DOHH2 (cell line): ENCODE results near the gene JHY.
"Not testable (repeated sequence)": the region's sequence is repeated elsewhere in the genome, so short reads cannot be mapped to it uniquely, and the experiment has no call there.

ENCODE experiments used
- H3F3A ChIP-seq: fragments of 200-600 bp; sonication (generic), shearing (Covaris generic); 2 replicates; pipeline ENCODE4 v1.6.0; 2016; ENCODE audit warnings: antibody characterized with exemption, mild to moderate bottlenecking; ENCODE audit not compliant: control insufficient read depth, insufficient read depth
- H3K27ac ChIP-seq: fragments of 200-600 bp; sonication (generic); 2 replicates; pipeline ENCODE4 v1.5.1; 2014; ENCODE audit warnings: low read depth, mild to moderate bottlenecking, low read length, moderate library complexity
- H3K27me3 ChIP-seq: fragments of 200-600 bp; sonication (generic); 2 replicates; pipeline ENCODE4 v1.6.1; 2014; ENCODE audit warnings: mild to moderate bottlenecking, low read length, mixed read lengths; ENCODE audit not compliant: control insufficient read depth
- H3K36me3 ChIP-seq: fragments of 200-600 bp; sonication (generic); 2 replicates; pipeline ENCODE4 v1.6.1; 2014; ENCODE audit warnings: mild to moderate bottlenecking, low read length, moderate library complexity, mixed read lengths; ENCODE audit not compliant: control insufficient read depth
- H3K4me1 ChIP-seq: fragments of 200-600 bp; sonication (generic); 2 replicates; pipeline ENCODE4 v1.6.1; 2014; ENCODE audit warnings: mild to moderate bottlenecking, low read length, mixed read lengths; ENCODE audit not compliant: control insufficient read depth
- H3K4me2 ChIP-seq: fragments of 200-600 bp; sonication (generic); 2 replicates; pipeline ENCODE4 v1.6.0; 2014; ENCODE audit warnings: mild to moderate bottlenecking, low read length, moderate library complexity
- H3K4me3 ChIP-seq: fragments of 200-600 bp; sonication (generic); 2 replicates; pipeline ENCODE4 v1.5.1; 2014; ENCODE audit warnings: mild to moderate bottlenecking, low read length, mixed read lengths
- H3K79me2 ChIP-seq: fragments of 200-600 bp; sonication (generic); 2 replicates; pipeline ENCODE4 v1.6.1; 2014; ENCODE audit warnings: mild to moderate bottlenecking, low read length, mixed read lengths; ENCODE audit not compliant: control insufficient read depth
- H3K9me2 ChIP-seq: fragments of 200-600 bp; sonication (generic); replicated peaks from 2 replicates; pipeline ENCODE4 v1.6.1; 2014; ENCODE audit warnings: mild to moderate bottlenecking, low read length, mixed read lengths; ENCODE audit not compliant: control insufficient read depth
- H3K9me3 ChIP-seq: fragments of 200-600 bp; sonication (generic); 2 replicates; pipeline ENCODE4 v1.6.1; 2014; ENCODE audit warnings: antibody characterized with exemption, low read length, mixed read lengths; ENCODE audit not compliant: control insufficient read depth, insufficient read depth
- H4K20me1 ChIP-seq: fragments of 200-600 bp; sonication (generic); 2 replicates; pipeline ENCODE4 v1.6.0; 2014; ENCODE audit warnings: low read depth, mild to moderate bottlenecking, antibody characterized with exemption, low read length, moderate library complexity; ENCODE audit not compliant: control insufficient read depth, insufficient read depth
- EZH2phosphoT487 ChIP-seq: fragments of 200-600 bp; sonication (generic); IDR thresholded peaks from 2 replicates; pipeline ENCODE4 v1.6.1; 2017; ENCODE audit warnings: borderline replicate concordance, mild to moderate bottlenecking, antibody characterized with exemption, low read length, moderate library complexity, mixed read lengths
- TF ChIP-seq, protein P1 (sequence below): fragments of 200-600 bp; sonication (generic); IDR thresholded peaks from one replicate; pipeline ENCODE4 v1.5.1; 2014; ENCODE audit warnings: antibody characterized with exemption, mild to moderate bottlenecking, low read depth, low read length; ENCODE audit not compliant: poor library complexity, severe bottlenecking

Gene JHY

GRCh38 chr11:122853971-122854446, 28.6 kb upstream of the JHY start:
- Histone ChIP-seq H3K27ac (no peak overlapping the region), H3K4me2 (no peak overlapping the region)
- TF ChIP-seq, protein P1, sequence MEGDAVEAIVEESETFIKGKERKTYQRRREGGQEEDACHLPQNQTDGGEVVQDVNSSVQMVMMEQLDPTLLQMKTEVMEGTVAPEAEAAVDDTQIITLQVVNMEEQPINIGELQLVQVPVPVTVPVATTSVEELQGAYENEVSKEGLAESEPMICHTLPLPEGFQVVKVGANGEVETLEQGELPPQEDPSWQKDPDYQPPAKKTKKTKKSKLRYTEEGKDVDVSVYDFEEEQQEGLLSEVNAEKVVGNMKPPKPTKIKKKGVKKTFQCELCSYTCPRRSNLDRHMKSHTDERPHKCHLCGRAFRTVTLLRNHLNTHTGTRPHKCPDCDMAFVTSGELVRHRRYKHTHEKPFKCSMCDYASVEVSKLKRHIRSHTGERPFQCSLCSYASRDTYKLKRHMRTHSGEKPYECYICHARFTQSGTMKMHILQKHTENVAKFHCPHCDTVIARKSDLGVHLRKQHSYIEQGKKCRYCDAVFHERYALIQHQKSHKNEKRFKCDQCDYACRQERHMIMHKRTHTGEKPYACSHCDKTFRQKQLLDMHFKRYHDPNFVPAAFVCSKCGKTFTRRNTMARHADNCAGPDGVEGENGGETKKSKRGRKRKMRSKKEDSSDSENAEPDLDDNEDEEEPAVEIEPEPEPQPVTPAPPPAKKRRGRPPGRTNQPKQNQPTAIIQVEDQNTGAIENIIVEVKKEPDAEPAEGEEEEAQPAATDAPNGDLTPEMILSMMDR = peak; percentile 70
- TF ChIP-seq EZH2phosphoT487 = no peak

DNA sequence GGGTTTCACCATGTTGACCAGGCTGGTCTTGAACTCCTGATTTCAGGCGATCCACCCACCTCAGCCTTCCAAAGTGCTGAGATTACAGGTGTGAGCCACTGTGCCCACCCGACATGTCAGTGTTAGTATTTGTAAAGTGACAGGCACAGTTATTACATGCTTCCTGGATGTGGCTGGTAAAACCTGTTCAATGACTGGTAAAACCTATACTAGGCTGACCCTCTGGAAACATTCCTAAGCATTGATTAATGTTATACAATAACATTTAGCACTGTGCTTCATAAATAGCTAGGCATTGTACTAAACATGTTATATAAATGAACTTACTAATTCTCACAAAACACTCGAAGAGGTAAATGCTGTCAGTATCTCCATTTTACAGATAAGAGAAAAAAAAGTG, 20.9 kb upstream of the JHY start:
- TF ChIP-seq, protein P1 = no peak
- no peak for TF ChIP-seq EZH2phosphoT487
- no peaks in the 10 kb centered on the region for H4K20me1 ChIP-seq
- no peaks in the 10 kb centered on the region for H3K36me3 ChIP-seq
- no peak overlapping the region for H3K27ac ChIP-seq
- no peaks in the 10 kb centered on the region for H3K9me2 ChIP-seq
- no peak overlapping the region for H3K4me3 ChIP-seq
- no peaks in the 10 kb centered on the region for H3K79me2 ChIP-seq
- H3K4me2 ChIP-seq = no peak overlapping the region
- H3K27me3 ChIP-seq = peaks cover 25% of the 10 kb centered on the region
- H3K4me1 ChIP-seq = no peaks in the 10 kb centered on the region
- no peaks in the 10 kb centered on the region for H3F3A ChIP-seq
- no peaks in the 10 kb centered on the region for H3K9me3 ChIP-seq

More at GRCh38 chr11:122853971-122854446, 28.6 kb upstream of the JHY start:
- Histone ChIP-seq H3K27me3 (peaks cover 15% of the 10 kb centered on the region; the same call in 1 of the 2 replicates), H3F3A (no peaks in the 10 kb centered on the region), H3K9me2 (no peaks in the 10 kb centered on the region), H4K20me1 (no peaks in the 10 kb centered on the region), H3K4me1 (peaks cover 6% of the 10 kb centered on the region), H3K4me3 (no peak overlapping the region), H3K36me3 (no peaks in the 10 kb centered on the region), H3K79me2 (no peaks in the 10 kb centered on the region), H3K9me3 (no peaks in the 10 kb centered on the region)

DNA sequence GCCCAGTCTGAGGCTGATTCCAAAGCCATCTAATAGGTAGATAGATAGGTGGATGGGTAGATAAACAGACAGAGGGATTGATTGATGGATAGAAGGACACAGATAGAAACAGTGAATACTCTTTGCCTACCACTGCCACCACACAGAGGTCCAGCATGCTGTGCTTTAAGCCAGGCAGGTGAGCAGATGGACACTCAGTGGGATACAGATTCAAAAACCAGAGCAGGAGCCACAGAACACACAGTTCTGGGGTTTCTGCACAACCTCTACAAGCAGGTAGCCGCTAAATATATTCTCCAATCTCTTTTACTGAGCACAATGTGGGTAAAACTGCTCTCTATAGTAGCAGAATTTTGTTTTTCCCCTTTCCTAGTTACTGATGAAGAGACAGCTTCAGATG, 20.5 kb upstream of the JHY start:
- no peaks in the 10 kb centered on the region for H3K4me1 ChIP-seq
- H3K27me3 ChIP-seq = peaks cover 25% of the 10 kb centered on the region
- H3K9me3 ChIP-seq = no peaks in the 10 kb centered on the region
- H3F3A ChIP-seq = no peaks in the 10 kb centered on the region
- no peaks in the 10 kb centered on the region for H4K20me1 ChIP-seq
- H3K4me3 ChIP-seq = no peak overlapping the region
- no peaks in the 10 kb centered on the region for H3K36me3 ChIP-seq
- no peak overlapping the region for H3K4me2 ChIP-seq
- no peaks in the 10 kb centered on the region for H3K9me2 ChIP-seq
- H3K79me2 ChIP-seq = no peaks in the 10 kb centered on the region
- H3K27ac ChIP-seq = no peak overlapping the region
- TF ChIP-seq, protein P1 = no peak
- no peak for TF ChIP-seq EZH2phosphoT487

DNA sequence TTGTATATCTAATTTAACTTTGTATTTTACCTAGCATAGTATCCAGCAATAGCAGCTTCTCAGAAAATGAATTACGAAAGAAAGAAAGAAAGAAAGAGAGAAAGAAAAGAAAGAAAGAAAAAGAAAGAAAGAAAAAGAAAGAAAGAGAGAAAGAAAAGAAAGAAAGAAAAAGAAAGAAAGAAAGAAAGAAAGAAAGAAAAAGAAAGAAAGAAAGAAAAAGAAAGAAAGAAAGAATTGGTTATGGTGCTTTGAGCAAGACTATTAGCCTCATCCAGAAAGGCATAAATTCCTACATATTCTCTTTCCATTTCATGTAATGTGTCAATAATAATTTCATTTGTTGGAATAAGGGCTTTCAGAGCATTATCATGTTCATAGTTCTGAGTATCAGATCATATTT, 19.4 kb upstream of the JHY start:
- not testable (repeated sequence) for H3K4me1 ChIP-seq, H3K4me3 ChIP-seq, H4K20me1 ChIP-seq, H3K9me3 ChIP-seq, H3K4me2 ChIP-seq, H3F3A ChIP-seq, H3K79me2 ChIP-seq, H3K27ac ChIP-seq, H3K36me3 ChIP-seq, H3K9me2 ChIP-seq
- H3K27me3 ChIP-seq = peaks cover 30% of the 10 kb centered on the region
